GM18505 (cell line): ENCODE data around the gene SCNN1G.

Experiments used
- ATAC-seq: cut with Tn5 transposase; IDR thresholded peaks from one replicate; pipeline ENCODE4 v1.9.1; 2021; ENCODE audit not compliant: unreplicated experiment
- POLR2A ChIP-seq: IDR thresholded peaks from 4 replicates; pipeline ENCODE4 v1.6.1; 2011; ENCODE audit warnings: borderline replicate concordance; ENCODE audit not compliant: insufficient read depth, insufficient read length; ENCODE audit errors: extremely low read depth

Gene SCNN1G

GRCh38 chr16:23160082-23160481, 22.5 kb upstream of the SCNN1G start:
- no peak for TF ChIP-seq POLR2A
- no peak for ATAC-seq

- no peak for TF ChIP-seq POLR2A
- no peak for ATAC-seq
Measured at GRCh38 chr16:23160574-23160973, 22.0 kb upstream of the SCNN1G start.

- ATAC-seq: no peak
- TF ChIP-seq POLR2A: no peak
Measured at GRCh38 chr16:23163921-23164320, 18.6 kb upstream of the SCNN1G start.

- ATAC-seq: no peak
- TF ChIP-seq POLR2A: no peak
Measured at GRCh38 chr16:23164736-23165135, 17.8 kb upstream of the SCNN1G start.

- TF ChIP-seq POLR2A: no peak
- no peak for ATAC-seq
Measured at GRCh38 chr16:23172583-23172982, 10.0 kb upstream of the SCNN1G start.

GRCh38 chr16:23172994-23173393, 9.6 kb upstream of the SCNN1G start:
- no peak for TF ChIP-seq POLR2A
- ATAC-seq: no peak

- TF ChIP-seq POLR2A: no peak
- ATAC-seq: no peak
Measured at GRCh38 chr16:23174622-23175021, 7.9 kb upstream of the SCNN1G start.

GRCh38 chr16:23175651-23176050, 6.9 kb upstream of the SCNN1G start:
- ATAC-seq: no peak
- no peak for TF ChIP-seq POLR2A

- no peak for ATAC-seq
- no peak for TF ChIP-seq POLR2A
Measured at GRCh38 chr16:23181506-23181905, 1.0 kb upstream of the SCNN1G start.

GRCh38 chr16:23182206-23182678, 303 bp upstream of the SCNN1G start:
- no peak for TF ChIP-seq POLR2A
- peak; percentile 86 for ATAC-seq

GRCh38 chr16:23183543-23183862, 958 bp downstream of the SCNN1G start:
- no peak for ATAC-seq
- TF ChIP-seq POLR2A: no peak

- ATAC-seq: no peak
- TF ChIP-seq POLR2A: no peak
Measured at GRCh38 chr16:23185656-23186055, 3.1 kb downstream of the SCNN1G start.

GRCh38 chr16:23186171-23186570, 3.6 kb downstream of the SCNN1G start:
- ATAC-seq: no peak
- TF ChIP-seq POLR2A: no peak

- no peak for ATAC-seq
- no peak for TF ChIP-seq POLR2A
Measured at GRCh38 chr16:23187341-23187740, 4.8 kb downstream of the SCNN1G start.

GRCh38 chr16:23188911-23189310, 6.4 kb downstream of the SCNN1G start:
- no peak for ATAC-seq
- TF ChIP-seq POLR2A: no peak
